ENCODE data around the gene HIVEP3.

Gene HIVEP3

DNA sequence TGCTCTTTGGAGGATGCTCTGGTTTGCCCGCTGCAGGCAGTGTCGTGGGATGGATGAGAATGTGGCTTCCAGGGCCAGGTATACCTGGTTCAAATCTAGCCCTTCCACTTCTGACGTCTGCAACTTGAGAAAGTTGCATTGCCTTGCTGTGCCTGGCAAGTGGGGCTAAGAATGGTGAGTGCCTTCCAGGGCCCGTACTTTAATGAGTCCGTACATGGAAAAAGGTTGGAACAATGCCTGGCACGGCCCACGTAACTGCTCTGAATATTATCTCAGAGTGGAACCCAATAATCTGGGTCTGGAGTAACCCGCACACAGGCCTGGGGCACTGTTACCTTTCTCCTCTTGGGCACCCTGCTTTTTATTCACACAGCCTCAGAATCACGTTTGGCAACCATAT, 287.6 kb downstream of the HIVEP3 start:
- H3K36me3 ChIP-seq (replicated peaks; ENCODE audit: insufficient read depth, low read length) = no peaks in the 10 kb centered on the region
- no peaks in the 10 kb centered on the region for H3F3A ChIP-seq (ENCODE audit: insufficient read depth, low read length)
- H3K4me3 ChIP-seq (ENCODE audit: low read length) = no peak overlapping the region
- no peak overlapping the region for H3K4me2 ChIP-seq (ENCODE audit: low read depth, low read length)
- H3K27me3 ChIP-seq (replicated peaks; ENCODE audit: insufficient read depth, low read length) = no peaks in the 10 kb centered on the region
- no peak overlapping the region for H2AFZ ChIP-seq (ENCODE audit: low read length)
- H4K20me1 ChIP-seq (ENCODE audit: insufficient read depth, low read length) = no peaks in the 10 kb centered on the region
- no peak overlapping the region for H3K27ac ChIP-seq (ENCODE audit: low read length)
- no peak for DNase-seq
- H3K4me1 ChIP-seq (ENCODE audit: low read length) = peaks cover 12% of the 10 kb centered on the region
- peaks cover 5% of the 10 kb centered on the region; the same call in 1 of the 2 replicates for H3K79me2 ChIP-seq (ENCODE audit: low read length)
- H3K9ac ChIP-seq (ENCODE audit: low read length) = no peak overlapping the region
- TF ChIP-seq, protein P1, sequence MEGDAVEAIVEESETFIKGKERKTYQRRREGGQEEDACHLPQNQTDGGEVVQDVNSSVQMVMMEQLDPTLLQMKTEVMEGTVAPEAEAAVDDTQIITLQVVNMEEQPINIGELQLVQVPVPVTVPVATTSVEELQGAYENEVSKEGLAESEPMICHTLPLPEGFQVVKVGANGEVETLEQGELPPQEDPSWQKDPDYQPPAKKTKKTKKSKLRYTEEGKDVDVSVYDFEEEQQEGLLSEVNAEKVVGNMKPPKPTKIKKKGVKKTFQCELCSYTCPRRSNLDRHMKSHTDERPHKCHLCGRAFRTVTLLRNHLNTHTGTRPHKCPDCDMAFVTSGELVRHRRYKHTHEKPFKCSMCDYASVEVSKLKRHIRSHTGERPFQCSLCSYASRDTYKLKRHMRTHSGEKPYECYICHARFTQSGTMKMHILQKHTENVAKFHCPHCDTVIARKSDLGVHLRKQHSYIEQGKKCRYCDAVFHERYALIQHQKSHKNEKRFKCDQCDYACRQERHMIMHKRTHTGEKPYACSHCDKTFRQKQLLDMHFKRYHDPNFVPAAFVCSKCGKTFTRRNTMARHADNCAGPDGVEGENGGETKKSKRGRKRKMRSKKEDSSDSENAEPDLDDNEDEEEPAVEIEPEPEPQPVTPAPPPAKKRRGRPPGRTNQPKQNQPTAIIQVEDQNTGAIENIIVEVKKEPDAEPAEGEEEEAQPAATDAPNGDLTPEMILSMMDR (IDR thresholded peaks at IDR 0.05; ENCODE audit: low read length) = no peak
- TF ChIP-seq EZH2phosphoT487 (IDR thresholded peaks at IDR 0.05; ENCODE audit: low read length) (no peak), EZH2 (optimal IDR thresholded peaks at IDR 0.05; ENCODE audit: low read depth, low read length) (no peak)
- H3K9me3 ChIP-seq (replicated peaks; ENCODE audit: insufficient read depth, low read length) = no peaks in the 10 kb centered on the region
- no peaks in the 10 kb centered on the region for H3K9me2 ChIP-seq (replicated peaks; ENCODE audit: insufficient read depth, low read length)

DNA sequence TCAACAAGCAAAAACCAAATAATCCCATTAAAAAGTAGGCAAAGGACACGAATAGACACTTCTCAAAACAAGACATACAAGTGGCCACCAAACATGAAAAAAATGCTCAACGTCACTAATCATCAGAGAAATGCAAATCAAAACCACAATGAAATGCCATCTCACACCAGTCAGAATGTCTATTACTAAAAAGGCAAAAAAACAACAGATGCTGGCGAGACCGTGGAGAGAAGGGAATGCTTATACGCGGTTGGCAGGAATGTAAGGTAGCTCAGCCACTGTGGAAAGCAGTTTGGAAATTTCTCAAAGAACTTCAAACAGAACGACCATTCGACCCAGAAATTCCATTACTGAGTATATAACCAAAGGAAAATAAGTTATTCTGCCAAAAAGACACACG, 289.2 kb downstream of the HIVEP3 start:
- no peak overlapping the region for H3K4me2 ChIP-seq (ENCODE audit: low read depth, low read length)
- TF ChIP-seq, protein P1 (IDR thresholded peaks at IDR 0.05; ENCODE audit: low read length) = no peak
- TF ChIP-seq EZH2phosphoT487 (IDR thresholded peaks at IDR 0.05; ENCODE audit: low read length) (no peak), EZH2 (optimal IDR thresholded peaks at IDR 0.05; ENCODE audit: low read depth, low read length) (no peak)
- no peaks in the 10 kb centered on the region for H3K9me2 ChIP-seq (replicated peaks; ENCODE audit: insufficient read depth, low read length)
- no peaks in the 10 kb centered on the region for H3K36me3 ChIP-seq (replicated peaks; ENCODE audit: insufficient read depth, low read length)
- H3F3A ChIP-seq (ENCODE audit: insufficient read depth, low read length) = no peaks in the 10 kb centered on the region
- no peaks in the 10 kb centered on the region for H3K9me3 ChIP-seq (replicated peaks; ENCODE audit: insufficient read depth, low read length)
- no peak overlapping the region for H3K27ac ChIP-seq (ENCODE audit: low read length)
- H4K20me1 ChIP-seq (ENCODE audit: insufficient read depth, low read length) = no peaks in the 10 kb centered on the region
- H3K9ac ChIP-seq (ENCODE audit: low read length) = no peak overlapping the region
- peaks cover 5% of the 10 kb centered on the region; the same call in 1 of the 2 replicates for H3K79me2 ChIP-seq (ENCODE audit: low read length)
- H2AFZ ChIP-seq (ENCODE audit: low read length) = no peak overlapping the region
- DNase-seq = no peak
- no peak overlapping the region for H3K4me3 ChIP-seq (ENCODE audit: low read length)
- peaks cover 12% of the 10 kb centered on the region for H3K4me1 ChIP-seq (ENCODE audit: low read length)
- no peaks in the 10 kb centered on the region for H3K27me3 ChIP-seq (replicated peaks; ENCODE audit: insufficient read depth, low read length)

DNA sequence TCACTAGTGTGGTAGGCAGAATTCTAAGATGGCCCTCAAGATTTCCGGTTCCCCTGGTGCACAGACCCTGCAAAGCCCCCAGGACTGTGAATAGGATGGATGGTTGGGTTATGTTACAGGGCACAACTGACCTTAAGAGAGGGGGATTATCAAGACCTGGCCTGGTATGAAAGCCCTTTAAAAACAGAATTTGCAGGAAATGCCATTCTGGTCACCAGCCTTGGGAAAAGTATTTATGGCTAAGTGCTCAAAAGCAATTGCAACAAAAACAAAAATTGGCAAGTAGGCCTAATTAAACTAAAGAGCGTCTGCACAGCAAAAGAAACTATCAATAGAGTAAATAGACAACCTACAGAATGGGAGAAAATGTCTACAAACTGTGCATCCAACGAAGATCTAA, 289.6 kb downstream of the HIVEP3 start:
- H3K79me2 ChIP-seq (ENCODE audit: low read length) = peaks cover 5% of the 10 kb centered on the region; the same call in 1 of the 2 replicates
- no peaks in the 10 kb centered on the region for H3F3A ChIP-seq (ENCODE audit: insufficient read depth, low read length)
- H3K9me3 ChIP-seq (replicated peaks; ENCODE audit: insufficient read depth, low read length) = no peaks in the 10 kb centered on the region
- no peak overlapping the region for H3K4me2 ChIP-seq (ENCODE audit: low read depth, low read length)
- no peak overlapping the region for H3K9ac ChIP-seq (ENCODE audit: low read length)
- H3K4me1 ChIP-seq (ENCODE audit: low read length) = peaks cover 14% of the 10 kb centered on the region
- no peaks in the 10 kb centered on the region for H4K20me1 ChIP-seq (ENCODE audit: insufficient read depth, low read length)
- H3K36me3 ChIP-seq (replicated peaks; ENCODE audit: insufficient read depth, low read length) = no peaks in the 10 kb centered on the region
- H3K4me3 ChIP-seq (ENCODE audit: low read length) = no peak overlapping the region
- no peak overlapping the region for H3K27ac ChIP-seq (ENCODE audit: low read length)
- H3K9me2 ChIP-seq (replicated peaks; ENCODE audit: insufficient read depth, low read length) = no peaks in the 10 kb centered on the region
- TF ChIP-seq EZH2 (optimal IDR thresholded peaks at IDR 0.05; ENCODE audit: low read depth, low read length) (no peak), EZH2phosphoT487 (IDR thresholded peaks at IDR 0.05; ENCODE audit: low read length) (no peak)
- TF ChIP-seq, protein P1 (IDR thresholded peaks at IDR 0.05; ENCODE audit: low read length) = no peak
- H3K27me3 ChIP-seq (replicated peaks; ENCODE audit: insufficient read depth, low read length) = no peaks in the 10 kb centered on the region
- H2AFZ ChIP-seq (ENCODE audit: low read length) = no peak overlapping the region
- DNase-seq = no peak
